ENCODE results near the gene EIF4E2. TPM values are rescaled to one million over a fixed set of nuclear protein-coding genes. Genes with fewer than 3 reads are reported as not detected.

EIF4E2 gene
- total RNA-seq, 1 donor from 2014 or later: 68.1 TPM

- no peak overlapping the region for H3K4me3 ChIP-seq
- H3K4me1 ChIP-seq: no peaks in the 10 kb centered on the region
- no peak overlapping the region for H3K27ac ChIP-seq
- DNase-seq (no peak), ATAC-seq (no peak)
- H3K27me3 ChIP-seq (ENCODE audit: low read depth): no peaks in the 10 kb centered on the region
- H3K36me3 ChIP-seq: peaks cover 86% of the 10 kb centered on the region
- H3K9me3 ChIP-seq: no peaks in the 10 kb centered on the region
- TF ChIP-seq CTCF (IDR thresholded peaks at IDR 0.05): no peak
- intact Hi-C loops (cut with DNase I): no loop called here
Observed at GRCh38 chr2:232573771-232574435, 23.4 kb downstream of the EIF4E2 start.

- ATAC-seq (no peak), DNase-seq (no peak)
- no peak overlapping the region for H3K4me3 ChIP-seq
- no peak for TF ChIP-seq CTCF (IDR thresholded peaks at IDR 0.05)
- H3K4me1 ChIP-seq: no peaks in the 10 kb centered on the region
- H3K9me3 ChIP-seq: no peaks in the 10 kb centered on the region
- H3K36me3 ChIP-seq: peaks cover 77% of the 10 kb centered on the region
- H3K27me3 ChIP-seq (ENCODE audit: low read depth): no peaks in the 10 kb centered on the region
- intact Hi-C loops (cut with DNase I): no loop called here
- no peak overlapping the region for H3K27ac ChIP-seq
Observed at GRCh38 chr2:232574674-232575403, 24.4 kb downstream of the EIF4E2 start.

- intact Hi-C loops (cut with DNase I): no loop called here
- no peaks in the 10 kb centered on the region for H3K9me3 ChIP-seq
- H3K27ac ChIP-seq: no peak overlapping the region
- H3K36me3 ChIP-seq: peaks cover 74% of the 10 kb centered on the region
- ATAC-seq (no peak), DNase-seq (no peak)
- no peak overlapping the region for H3K4me3 ChIP-seq
- H3K27me3 ChIP-seq (ENCODE audit: low read depth): no peaks in the 10 kb centered on the region
- no peaks in the 10 kb centered on the region for H3K4me1 ChIP-seq
- TF ChIP-seq CTCF (IDR thresholded peaks at IDR 0.05): no peak
Observed at GRCh38 chr2:232575404-232575746, 24.9 kb downstream of the EIF4E2 start.

- intact Hi-C loops (cut with DNase I): no loop called here
- H3K27ac ChIP-seq: no peak overlapping the region
- H3K4me3 ChIP-seq: no peak overlapping the region
- H3K27me3 ChIP-seq (ENCODE audit: low read depth): no peaks in the 10 kb centered on the region
- H3K9me3 ChIP-seq: no peaks in the 10 kb centered on the region
- TF ChIP-seq CTCF (IDR thresholded peaks at IDR 0.05): no peak
- DNase-seq (no peak), ATAC-seq (no peak)
- no peaks in the 10 kb centered on the region for H3K4me1 ChIP-seq
- H3K36me3 ChIP-seq: peaks cover 74% of the 10 kb centered on the region
Observed at GRCh38 chr2:232576995-232577394, 26.5 kb downstream of the EIF4E2 start.

GRCh38 chr2:232577841-232578240 is 27.4 kb downstream of the EIF4E2 start:
- H3K4me1 ChIP-seq: no peaks in the 10 kb centered on the region
- no peak overlapping the region for H3K27ac ChIP-seq
- no peaks in the 10 kb centered on the region for H3K27me3 ChIP-seq (ENCODE audit: low read depth)
- DNase-seq (no peak), ATAC-seq (no peak)
- no peak overlapping the region for H3K4me3 ChIP-seq
- intact Hi-C loops (cut with DNase I): no loop called here
- H3K36me3 ChIP-seq: peaks cover 70% of the 10 kb centered on the region
- TF ChIP-seq CTCF (IDR thresholded peaks at IDR 0.05): no peak
- no peaks in the 10 kb centered on the region for H3K9me3 ChIP-seq

All from lower lobe of right lung (tissue), 2 donors.